ENCODE measurements around the gene GTF3C2. TPM values are rescaled to one million over a fixed set of nuclear protein-coding genes. Genes with fewer than 3 reads are reported as not detected.
A peak's percentile ranks its signal among the peaks of the same experiment; 100 is the strongest.

GTF3C2 gene
- total and polyA plus RNA-seq, 2 of the 4 experiments (the other 2 are of a cell fraction), result 25.5 to 36.9 TPM

DNA sequence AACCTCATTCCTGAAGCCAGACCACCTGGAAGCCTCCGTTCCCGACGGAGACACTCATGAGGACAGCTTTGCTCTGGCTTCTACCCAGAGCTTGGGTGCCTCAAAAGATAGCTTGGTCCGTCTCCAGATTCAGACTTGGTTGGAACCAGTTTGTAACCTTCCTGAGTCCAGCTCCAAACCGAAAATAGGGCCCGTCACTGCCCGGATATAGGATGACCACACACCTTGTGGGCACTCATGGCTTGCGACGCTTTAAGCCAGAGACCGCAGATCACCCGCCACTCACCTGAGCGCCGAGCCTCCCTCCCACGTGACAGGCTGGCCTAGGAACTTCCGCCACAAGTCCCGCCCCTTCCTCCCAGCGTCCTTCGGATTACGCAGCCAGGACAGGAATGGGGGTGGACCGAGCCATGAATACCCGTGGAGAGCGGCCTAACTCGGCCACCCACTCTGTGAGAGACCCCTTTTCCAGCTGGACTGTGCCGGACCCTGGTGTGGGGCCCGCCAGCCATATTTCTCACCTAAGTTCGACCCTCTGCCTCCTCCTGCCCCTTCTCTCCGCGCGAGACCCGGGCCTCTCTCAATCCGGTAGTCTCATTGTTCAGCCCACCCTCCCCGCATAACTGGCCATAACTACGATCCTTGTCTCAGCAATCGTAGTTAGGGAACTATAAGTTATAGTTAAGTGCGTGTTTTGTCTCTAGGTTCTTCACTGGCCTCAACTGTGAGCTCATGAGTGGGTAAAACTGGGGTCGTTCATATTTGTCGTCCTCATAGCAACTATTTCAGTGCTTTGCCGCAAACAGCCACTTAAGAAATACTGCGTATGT, 33.6 kb downstream of the GTF3C2 start, which contains the start of gene MPV17:
TSS of gene MPV17 (minus strand) at position 332 of the 830 bp plus-strand sequence. CDS start 580 bp downstream, outside the sequence.
- dilution Hi-C loops (cut with HindIII; ENCODE audit: low sequenced_read_pairs, unreplicated experiment) (no loop called here), intact Hi-C loops (cut with micrococcal nuclease) (loop anchor here (5.0 kb wide), 1 partner anchor 34 kb away; the partner anchor contains the start of gene GTF3C2), in situ Hi-C loops (cut with MboI; ENCODE audit: low sequenced_read_pairs) (no loop called here)
- H3K4me3 ChIP-seq (ENCODE audit: insufficient read depth, low read depth, low read length), result peak within 1 kb of the TSS; percentile 63
- H2BK5ac ChIP-seq (ENCODE audit: low read depth, low read length, poor library complexity, severe bottlenecking), result peak within 1 kb of the TSS; percentile 88
- peak within 1 kb of the TSS; percentile 56; the same call in 1 of the 2 replicates for H2BK20ac ChIP-seq (ENCODE audit: low read depth, low read length)
- peak within 1 kb of the TSS; percentile 97 for H3K9ac ChIP-seq (ENCODE audit: low read depth, low read length)
- TSS peak; percentile 98 for BruUV-seq (replicated peaks)
- H3K79me1 ChIP-seq (ENCODE audit: low read depth in 1 of 2, low read length in 2 of 2), result peaks cover 22 to 44% of the 10 kb centered on the region in 2 experiments; a peak in 3 of 4 replicates
- H3K27me3 ChIP-seq (ENCODE audit: control insufficient read depth, insufficient read depth, low read length), result no peaks in the 10 kb centered on the region
- peak within 1 kb of the TSS; percentile 91 for H4K5ac ChIP-seq (ENCODE audit: low read depth, low read length)
- H4K91ac ChIP-seq (ENCODE audit: insufficient read depth, low read depth, low read length), result peak within 1 kb of the TSS; percentile 89
- H4K20me1 ChIP-seq (ENCODE audit: insufficient read depth, low read length), result no peaks in the 10 kb centered on the region
- peak within 1 kb of the TSS; percentile 97 for H3K4ac ChIP-seq (ENCODE audit: low read depth, low read length)
- H3K27ac ChIP-seq (ENCODE audit: insufficient read depth, low read length), result peak within 1 kb of the TSS; percentile 97
- H3K4me2 ChIP-seq (ENCODE audit: low read depth, low read length), result peak within 1 kb of the TSS; percentile 95
- H2AFZ ChIP-seq (replicated peaks; ENCODE audit: low read length, poor library complexity), result peak within 1 kb of the TSS; percentile 92
- POLR2A ChIA-PET (ENCODE audit: unreplicated experiment), result no interaction called here
- H2AK5ac ChIP-seq (ENCODE audit: low read depth, low read length), result peak within 1 kb of the TSS; percentile 95
- CTCF ChIA-PET, result no interaction called here
- peak within 1 kb of the TSS; percentile 58 for H2BK120ac ChIP-seq (ENCODE audit: low read depth, low read length)
- H3K9me3 ChIP-seq (ENCODE audit: control insufficient read depth, insufficient read depth, low read length), result no peaks in the 10 kb centered on the region
- peak within 1 kb of the TSS; percentile 98 for H2AK9ac ChIP-seq (replicated peaks; ENCODE audit: low read depth, low read length, poor library complexity)
- peak within 1 kb of the TSS; percentile 60 for H3K18ac ChIP-seq (ENCODE audit: low read depth, low read length)
- WGBS, 2 experiments (ENCODE audit: extremely low coverage in 2 of 2, insufficient read length in 1 of 2), result 0% methylated on average over 10 of the region's 39 CpGs; no CpG with 5 or more reads in 1 of the 2 experiments
- peak within 1 kb of the TSS; percentile 99 for H3K14ac ChIP-seq (replicated peaks; ENCODE audit: low read depth, low read length)
- peaks cover 11% of the 10 kb centered on the region; the same call in 1 of the 2 replicates for H3K9me1 ChIP-seq (ENCODE audit: insufficient read depth, low read length)
- H3K23ac ChIP-seq (ENCODE audit: low read depth, low read length), result peak within 1 kb of the TSS; percentile 97
- peaks cover 14% of the 10 kb centered on the region for H3K36me3 ChIP-seq (ENCODE audit: control insufficient read depth, insufficient read depth, low read length)
- peak within 1 kb of the TSS; percentile 93 to 99 for H4K8ac ChIP-seq (ENCODE audit: low read depth in 2 of 2, low read length in 2 of 2)
- H3K56ac ChIP-seq (ENCODE audit: extremely low read depth, insufficient read depth, low read length), result peak within 1 kb of the TSS; percentile 97
- DNase-seq, result peak; percentile 91
- H2BK15ac ChIP-seq (ENCODE audit: low read depth, low read length), result peak within 1 kb of the TSS; percentile 57; the same call in 2 of the 3 replicates
- peak; percentile 80 for ATAC-seq (ENCODE audit: low read depth)
- H3K4me1 ChIP-seq (ENCODE audit: control insufficient read depth, insufficient read depth, low read length), result peaks cover 7% of the 10 kb centered on the region
- no peak; the same call in 1 of the 2 replicates for TF ChIP-seq MAZ (IDR thresholded peaks at IDR 0.05; ENCODE audit: borderline replicate concordance, low read depth, low read length)
- TF ChIP-seq RAD21 (IDR thresholded peaks at IDR 0.05; ENCODE audit: low read length), result no peak
- no peak for TF ChIP-seq SMC3 (IDR thresholded peaks at IDR 0.05; ENCODE audit: low read depth, low read length)
- TF ChIP-seq, protein P1, sequence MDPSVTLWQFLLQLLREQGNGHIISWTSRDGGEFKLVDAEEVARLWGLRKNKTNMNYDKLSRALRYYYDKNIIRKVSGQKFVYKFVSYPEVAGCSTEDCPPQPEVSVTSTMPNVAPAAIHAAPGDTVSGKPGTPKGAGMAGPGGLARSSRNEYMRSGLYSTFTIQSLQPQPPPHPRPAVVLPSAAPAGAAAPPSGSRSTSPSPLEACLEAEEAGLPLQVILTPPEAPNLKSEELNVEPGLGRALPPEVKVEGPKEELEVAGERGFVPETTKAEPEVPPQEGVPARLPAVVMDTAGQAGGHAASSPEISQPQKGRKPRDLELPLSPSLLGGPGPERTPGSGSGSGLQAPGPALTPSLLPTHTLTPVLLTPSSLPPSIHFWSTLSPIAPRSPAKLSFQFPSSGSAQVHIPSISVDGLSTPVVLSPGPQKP (IDR thresholded peaks at IDR 0.05; ENCODE audit: borderline replicate concordance, low read depth, low read length), result no peak
- TF ChIP-seq RFX5 (IDR thresholded peaks at IDR 0.05; ENCODE audit: low read depth, low read length), result no peak
- 0 out of 2 replicates have a peak, but pooled peaks have one; percentile 79 for TF ChIP-seq CHD1 (IDR thresholded peaks at IDR 0.05; ENCODE audit: low read depth, low read length)
- TF ChIP-seq MXI1 (IDR thresholded peaks at IDR 0.05; ENCODE audit: borderline replicate concordance, low read depth, low read length), result peak; percentile 73; the same call in 1 of the 2 replicates
- peak; percentile 91 for TF ChIP-seq BHLHE40 (IDR thresholded peaks at IDR 0.05; ENCODE audit: low read depth, low read length)
- no peak for TF ChIP-seq MAFK (IDR thresholded peaks at IDR 0.05; ENCODE audit: low read depth, low read length)
- peak; percentile 92 for TF ChIP-seq POLR2A (IDR thresholded peaks at IDR 0.05; ENCODE audit: low read depth, low read length)
- TF ChIP-seq FOS (IDR thresholded peaks at IDR 0.05; ENCODE audit: low read depth, low read length), result no peak
- TF ChIP-seq, protein P2, sequence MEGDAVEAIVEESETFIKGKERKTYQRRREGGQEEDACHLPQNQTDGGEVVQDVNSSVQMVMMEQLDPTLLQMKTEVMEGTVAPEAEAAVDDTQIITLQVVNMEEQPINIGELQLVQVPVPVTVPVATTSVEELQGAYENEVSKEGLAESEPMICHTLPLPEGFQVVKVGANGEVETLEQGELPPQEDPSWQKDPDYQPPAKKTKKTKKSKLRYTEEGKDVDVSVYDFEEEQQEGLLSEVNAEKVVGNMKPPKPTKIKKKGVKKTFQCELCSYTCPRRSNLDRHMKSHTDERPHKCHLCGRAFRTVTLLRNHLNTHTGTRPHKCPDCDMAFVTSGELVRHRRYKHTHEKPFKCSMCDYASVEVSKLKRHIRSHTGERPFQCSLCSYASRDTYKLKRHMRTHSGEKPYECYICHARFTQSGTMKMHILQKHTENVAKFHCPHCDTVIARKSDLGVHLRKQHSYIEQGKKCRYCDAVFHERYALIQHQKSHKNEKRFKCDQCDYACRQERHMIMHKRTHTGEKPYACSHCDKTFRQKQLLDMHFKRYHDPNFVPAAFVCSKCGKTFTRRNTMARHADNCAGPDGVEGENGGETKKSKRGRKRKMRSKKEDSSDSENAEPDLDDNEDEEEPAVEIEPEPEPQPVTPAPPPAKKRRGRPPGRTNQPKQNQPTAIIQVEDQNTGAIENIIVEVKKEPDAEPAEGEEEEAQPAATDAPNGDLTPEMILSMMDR (conservative IDR thresholded peaks at IDR 0.05; ENCODE audit: low read depth, low read length), result no peak
- peak; percentile 53; the same call in 1 of the 2 replicates for TF ChIP-seq CEBPB (IDR thresholded peaks at IDR 0.05; ENCODE audit: low read depth, low read length)
- no peak for TF ChIP-seq NFE2L2 (IDR thresholded peaks at IDR 0.05; ENCODE audit: low read depth, low read length)

Data from IMR-90 (cell line).